ENCODE results near the gene C1orf122.
"Not testable (repeated sequence)": the region's sequence is repeated elsewhere in the genome, so short reads cannot be mapped to it uniquely, and the experiment has no call there.

The C1orf122 gene

DNA sequence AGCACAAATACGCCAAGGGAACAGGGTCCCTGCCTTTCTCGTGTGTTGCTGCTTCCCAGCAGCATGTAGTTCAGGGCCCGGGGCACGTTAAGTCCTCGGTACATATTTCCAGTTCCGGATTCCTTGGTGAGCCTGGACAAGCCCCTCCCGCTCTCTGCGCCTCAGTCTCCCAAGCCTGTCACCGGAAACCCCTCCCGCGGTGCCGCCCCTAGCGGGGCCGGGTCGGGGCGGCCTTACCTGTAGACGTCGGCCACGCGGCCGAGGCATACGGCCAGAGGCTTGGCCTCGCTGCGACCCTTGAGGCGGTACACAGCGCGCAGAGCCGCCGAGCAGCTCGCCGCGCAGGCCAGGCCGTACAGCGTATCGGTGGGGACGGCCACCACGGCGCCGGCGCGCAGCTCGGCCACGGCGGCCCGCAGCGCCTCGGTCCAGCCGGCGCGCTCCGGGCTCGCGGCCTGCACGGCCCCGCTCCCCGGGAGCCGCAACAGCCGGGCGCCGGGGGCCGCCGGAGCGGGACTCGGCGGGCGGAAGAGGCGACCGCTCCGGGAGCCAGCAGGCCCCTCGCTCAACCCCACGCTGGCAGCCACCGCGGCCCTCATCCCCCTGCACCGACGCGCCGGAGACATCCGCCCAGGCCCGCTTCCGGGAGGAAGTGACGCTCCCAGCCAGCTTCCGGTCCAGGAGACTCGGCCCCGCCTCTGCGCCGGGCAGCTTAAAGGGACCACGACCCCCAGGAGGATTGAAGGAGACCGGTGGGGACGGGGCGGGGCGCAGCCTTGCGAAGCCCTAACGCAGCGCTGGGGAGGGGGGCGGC lies at the start of gene C1orf122, which contains the start of gene YRDC:
Gene C1orf122 (plus strand): TSS at position 236 of the 814 bp plus-strand sequence. CDS start 615 bp downstream, outside the sequence.
Gene YRDC (minus strand): TSS at position 654 of the 814 bp plus-strand sequence. CDS start 28 bp downstream, at position 626.
- DNase-seq = peak; percentile 92

DNA sequence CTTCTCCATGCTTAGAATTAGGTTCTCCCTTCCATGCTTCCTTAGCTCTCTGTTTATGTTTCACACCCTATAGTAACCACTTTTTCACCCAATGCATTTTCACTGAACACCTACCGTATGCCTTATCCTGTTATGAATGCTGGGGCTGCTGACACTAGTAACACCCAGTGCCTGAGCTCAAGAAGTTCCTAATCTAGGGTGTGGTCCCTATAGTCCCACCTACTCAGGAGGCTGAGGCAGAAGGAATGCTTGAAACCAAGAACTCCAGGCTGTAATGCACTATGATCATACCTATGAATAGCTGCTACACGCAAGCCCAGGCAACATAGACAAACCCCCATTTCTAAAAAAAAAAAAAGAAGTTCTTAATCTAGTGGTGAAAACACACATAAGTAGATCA lies 48.1 kb upstream of the C1orf122 start:
- DNase-seq = no peak

DNA sequence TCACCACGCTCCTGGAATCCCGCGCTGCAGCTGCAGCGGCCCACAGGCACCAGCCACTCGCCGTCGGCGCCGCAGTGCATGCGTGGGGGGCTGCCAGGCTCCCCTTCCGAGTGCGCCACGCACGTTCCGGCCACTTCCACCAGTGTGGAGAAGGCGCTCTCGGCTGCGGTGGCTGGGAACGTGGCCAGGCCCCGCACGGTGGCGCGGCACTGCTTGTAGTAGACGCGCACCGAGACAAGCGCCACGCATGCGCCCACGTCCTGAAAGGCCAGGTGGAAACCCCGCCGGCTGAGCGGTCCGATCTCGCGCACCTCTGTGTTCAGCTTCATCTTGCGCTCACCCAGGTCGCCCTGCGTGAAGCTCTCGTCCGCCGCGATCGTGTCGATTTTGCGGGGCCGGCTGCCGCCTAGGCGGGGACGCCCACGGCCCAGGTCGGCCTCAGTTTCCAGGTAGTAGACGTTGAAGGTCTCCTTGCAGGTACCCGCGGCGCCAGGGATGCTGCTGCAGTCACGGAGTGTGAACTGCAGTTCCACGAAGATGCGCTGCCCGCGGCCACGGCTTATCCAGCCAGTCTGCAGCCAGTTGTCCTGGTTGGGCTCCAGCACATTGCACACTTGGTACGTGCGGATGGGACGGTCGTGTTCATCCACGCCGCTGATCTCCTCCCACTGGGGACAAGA lies 46.0 kb upstream of the C1orf122 start:
- DNase-seq = no peak

DNA sequence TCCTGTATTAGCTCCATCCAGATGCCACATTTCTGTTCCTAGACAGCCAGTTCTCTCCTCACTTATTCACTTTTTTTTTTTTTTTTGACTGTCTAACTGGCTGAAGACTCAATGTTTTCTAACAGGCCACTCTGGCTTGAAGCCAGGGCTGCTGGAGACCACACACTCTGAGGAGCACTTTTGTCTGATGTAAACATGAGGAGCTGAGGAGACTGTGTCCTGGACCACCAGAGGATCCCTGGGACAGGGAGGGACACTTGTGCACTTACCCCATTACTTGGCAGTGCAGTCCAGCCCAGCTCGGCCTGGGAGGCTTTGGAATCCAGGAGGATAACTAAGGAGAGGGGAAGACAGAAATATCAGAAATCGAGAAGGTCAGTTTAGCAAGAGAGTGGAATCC lies 45.1 kb upstream of the C1orf122 start:
- DNase-seq = no peak

DNA sequence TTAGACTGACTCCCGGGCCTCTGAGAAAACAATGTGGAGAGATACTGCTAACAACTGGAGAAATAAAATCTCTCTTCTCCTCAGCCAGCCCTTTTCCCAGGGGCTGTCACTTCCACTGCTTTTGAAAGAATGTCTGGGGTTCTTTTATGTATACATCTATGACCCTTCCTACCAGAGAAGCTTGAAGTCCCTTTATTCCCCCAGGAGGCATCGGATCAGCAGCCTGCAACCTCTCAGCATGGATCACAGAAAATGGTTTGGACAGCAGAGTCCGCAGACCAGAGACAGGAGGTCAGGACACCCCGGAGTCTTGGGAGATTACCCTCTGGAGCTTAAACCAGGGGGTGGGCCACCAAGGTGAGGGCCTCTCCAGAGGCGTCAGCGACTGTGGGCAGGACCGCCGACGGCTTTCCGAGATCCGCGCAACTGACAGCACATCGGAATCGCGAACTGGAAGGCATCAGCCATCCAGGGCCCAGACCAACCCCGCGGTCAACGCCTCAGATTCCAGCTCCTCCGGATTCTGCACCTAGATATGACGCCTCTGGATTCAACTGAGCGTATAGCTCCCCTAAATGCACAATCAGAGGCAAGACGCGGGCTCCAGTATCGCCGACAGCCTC lies 43.7 kb upstream of the C1orf122 start:
- DNase-seq = no peak

DNA sequence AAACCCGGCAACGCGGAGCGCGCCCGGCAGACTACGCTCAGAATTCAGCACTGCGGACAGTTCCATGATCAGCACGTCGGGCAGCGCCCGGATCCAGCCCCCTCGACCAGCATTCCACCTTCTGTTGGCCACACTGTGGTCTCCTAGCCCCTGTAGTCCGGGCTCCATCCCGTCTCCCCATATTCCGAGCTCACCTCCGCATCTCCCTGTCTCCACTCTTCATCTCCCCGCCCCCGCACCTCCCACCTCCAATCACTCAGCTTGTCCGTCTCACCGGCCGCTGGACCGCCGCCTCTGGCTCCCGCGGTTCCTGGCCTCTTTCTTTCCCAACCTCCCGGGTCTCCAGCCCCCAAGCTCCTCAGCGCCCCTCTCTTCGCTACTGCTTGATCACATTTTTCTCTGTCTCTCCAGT lies 43.2 kb upstream of the C1orf122 start:
- no peak for DNase-seq

DNA sequence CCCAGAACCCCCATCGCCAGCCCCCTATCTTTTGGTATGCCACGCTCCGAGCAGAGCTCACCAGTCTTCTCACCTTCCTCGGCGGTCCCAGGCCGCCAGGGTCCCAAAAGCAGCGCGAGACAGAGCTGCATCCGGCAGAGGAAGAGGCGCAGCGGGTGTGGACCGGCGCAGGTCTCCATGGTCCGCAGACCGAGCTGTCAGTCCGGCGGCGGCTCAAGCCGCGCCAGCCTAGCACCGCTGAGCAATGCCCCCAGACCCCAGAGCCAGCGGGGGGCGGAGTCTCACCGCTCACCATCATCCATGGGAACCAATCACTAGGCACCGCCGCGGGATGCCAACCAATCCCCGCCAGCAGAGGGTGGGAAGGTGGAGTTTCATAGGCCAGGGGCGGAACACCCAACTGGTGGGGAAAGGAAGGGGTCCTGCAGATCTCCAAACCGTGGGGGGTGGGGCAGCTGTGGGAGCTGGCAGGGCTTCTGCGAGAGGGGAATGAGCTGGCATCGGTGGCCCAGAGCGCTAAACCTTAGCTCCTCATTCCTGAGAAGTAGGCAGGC lies 42.6 kb upstream of the C1orf122 start, which contains the start of gene EPHA10:
Gene EPHA10 (minus strand): TSS at position 233 of the 554 bp plus-strand sequence. CDS start 54 bp downstream, at position 179.
- DNase-seq = no peak

DNA sequence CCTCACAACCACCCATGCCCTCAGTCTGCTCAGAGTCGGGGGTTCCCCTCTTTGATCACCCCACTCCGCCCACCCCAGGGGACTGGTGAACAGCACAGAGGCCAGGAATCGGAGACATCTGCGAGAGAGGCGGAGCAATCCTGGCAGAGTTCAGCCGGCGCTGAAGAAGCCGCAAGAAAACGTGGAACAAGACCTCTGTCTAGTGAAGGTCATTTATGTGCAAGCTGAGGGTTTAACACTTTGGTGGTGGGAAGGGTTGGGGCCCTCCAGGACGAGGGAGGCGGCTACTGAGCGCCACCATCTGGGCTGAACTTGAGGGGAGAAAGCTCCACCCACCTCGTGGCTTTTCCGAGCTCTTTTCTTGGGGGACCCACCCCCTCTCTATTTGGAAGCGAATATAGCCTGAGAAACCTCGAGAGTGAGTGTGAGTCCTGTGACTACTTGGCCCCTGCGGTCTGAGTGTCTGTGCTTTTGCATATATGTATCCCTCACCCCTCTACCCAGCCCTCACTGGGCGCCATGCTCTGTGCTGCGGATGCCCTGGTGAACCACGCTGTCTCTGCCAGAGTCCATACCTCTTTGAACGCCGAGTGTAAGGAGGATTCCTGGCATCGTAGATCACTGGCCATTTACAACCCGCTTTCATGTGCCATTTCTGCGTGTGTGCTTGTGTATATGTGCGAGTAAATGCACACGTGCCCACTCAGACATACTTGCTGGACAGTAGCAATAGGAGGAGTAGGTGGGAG lies 41.5 kb upstream of the C1orf122 start:
- no peak for DNase-seq

DNA sequence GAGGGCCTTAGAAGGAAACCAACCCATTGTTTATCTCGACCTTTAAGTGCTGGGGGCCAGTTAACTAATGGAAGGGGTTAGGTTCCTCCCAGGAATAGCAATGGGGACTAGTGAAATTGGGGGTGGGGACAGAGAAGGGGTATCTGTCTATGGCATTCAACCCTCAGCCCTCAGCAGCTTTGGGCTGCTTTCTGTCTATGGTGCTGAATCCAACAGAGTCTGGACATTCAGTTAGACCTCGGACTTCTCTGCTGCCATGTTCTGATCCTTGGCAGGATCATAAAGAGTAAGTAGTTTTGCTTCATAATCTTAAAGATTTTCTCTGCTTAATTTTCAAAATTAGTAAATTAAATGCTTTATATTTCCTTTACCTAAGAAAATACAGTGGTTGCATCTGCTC lies 40.1 kb upstream of the C1orf122 start:
- no peak for DNase-seq

DNA sequence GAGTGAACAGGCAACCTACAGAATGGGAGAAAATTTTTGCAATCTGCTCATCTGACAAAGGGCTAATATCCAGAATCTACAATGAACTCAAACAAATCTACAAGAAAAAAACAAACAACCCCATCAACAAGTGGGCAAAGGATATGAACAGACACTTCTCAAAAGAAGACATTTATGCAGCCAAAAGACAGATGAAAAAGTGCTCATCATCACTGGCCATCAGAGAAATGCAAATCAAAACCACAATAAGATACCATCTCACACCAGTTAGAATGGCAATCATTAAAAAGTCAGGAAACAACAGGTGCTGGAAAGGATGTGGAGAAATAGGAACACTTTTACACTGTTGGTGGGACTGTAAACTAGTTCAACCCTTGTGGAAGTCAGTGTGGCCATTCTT lies 36.1 kb upstream of the C1orf122 start:
- not testable (repeated sequence) for DNase-seq

DNA sequence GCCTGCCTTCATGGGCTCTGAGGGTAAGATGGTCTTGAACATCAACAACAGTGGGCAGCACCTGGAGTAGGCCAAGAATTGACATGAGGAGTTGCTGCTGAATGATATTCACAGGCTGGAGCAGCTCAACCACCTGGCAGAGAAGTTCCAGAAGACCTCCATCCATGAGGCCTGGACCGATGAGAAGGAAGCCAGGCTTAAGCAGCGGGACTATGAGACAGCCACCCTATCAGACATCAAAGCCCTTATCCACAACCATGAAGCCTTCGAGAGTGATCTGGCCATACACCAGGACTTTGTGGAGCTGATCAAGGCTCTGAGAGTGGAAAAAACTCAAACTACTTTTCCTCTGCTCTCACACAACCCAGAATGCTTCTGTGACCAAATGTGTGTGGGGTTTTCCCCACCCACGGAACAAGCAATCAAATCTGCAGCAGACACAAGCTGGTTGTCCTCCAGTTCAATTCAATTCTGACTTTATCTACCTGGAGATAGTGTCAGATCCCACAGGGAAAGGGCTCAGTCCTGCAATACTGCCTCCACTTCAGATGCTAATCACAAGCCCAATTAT lies 30.6 kb upstream of the C1orf122 start:
- no peak for DNase-seq

DNA sequence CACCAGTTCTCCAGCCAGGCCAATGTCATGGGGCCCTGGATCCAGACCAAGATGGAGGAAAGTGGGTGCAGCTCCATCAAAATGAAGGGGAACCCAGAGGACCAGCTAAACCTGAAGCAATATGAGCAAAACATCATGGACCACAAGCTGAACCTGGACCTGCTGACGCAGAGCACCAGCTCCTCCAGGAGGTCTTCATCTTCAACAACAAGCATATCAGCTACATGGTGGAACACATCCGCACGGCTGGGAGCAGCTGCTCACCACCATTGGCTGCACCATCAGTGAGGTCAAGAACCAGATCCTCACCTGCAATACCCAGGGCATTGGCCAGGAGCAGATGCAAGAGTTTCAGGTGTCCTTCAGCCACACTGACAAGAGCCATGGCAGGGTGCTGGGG lies 28.9 kb upstream of the C1orf122 start:
- no peak for DNase-seq

DNA sequence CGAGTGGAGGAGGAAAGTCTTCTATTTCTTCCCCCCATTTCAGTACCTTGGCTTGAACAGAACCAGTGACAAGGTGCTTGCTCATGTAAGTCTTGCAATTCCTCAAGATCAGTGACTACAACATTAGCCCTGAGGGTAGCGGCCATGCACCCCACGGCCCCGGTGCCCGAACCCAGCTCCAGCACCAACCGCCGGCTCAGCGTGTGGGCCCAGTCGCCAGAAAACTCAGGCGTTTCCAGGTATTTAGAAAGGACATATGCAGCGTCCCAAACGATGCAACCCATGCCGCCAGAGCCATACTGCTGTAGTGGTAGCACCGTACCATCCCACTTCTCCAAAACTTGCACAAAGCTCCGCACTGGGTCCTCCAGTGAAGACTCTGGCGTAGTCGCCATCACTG lies 25.1 kb upstream of the C1orf122 start:
- no peak for DNase-seq

DNA sequence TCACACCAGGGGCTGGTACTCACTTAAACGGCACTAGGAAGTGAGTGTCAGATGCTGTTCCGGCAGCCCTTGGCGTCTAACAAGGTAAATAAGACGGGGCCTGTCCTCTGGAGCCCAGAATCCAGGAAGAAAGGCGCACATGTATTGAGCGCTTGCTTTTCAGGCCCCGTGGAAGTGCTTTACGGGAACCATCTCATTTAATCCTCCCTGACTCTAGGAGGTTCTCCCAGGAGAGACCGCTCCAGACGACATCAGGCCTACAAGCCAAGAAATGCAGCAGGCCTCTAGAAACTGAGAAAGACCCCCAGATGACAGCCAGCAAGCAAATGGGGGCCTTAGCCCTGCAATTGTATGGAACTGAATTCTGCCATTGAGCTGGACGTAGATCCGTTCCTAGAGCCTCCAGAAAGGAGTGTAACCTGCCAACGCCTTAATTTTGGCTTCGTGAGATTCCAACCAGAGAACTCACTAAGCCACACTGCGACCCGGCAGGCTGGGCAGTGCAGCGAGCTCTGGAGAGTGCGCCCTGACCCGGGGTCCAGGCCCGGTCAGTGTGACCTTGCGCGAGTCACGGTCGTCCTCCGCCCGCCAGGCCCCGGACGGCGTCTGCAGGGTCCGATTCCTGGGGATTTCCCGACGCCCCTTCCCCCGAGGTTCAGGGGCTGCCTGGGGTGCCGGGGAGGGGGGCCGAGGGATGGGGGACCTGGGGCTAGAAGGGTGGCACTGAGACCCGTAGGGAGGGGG lies 14.5 kb upstream of the C1orf122 start:
- no peak for DNase-seq

DNA sequence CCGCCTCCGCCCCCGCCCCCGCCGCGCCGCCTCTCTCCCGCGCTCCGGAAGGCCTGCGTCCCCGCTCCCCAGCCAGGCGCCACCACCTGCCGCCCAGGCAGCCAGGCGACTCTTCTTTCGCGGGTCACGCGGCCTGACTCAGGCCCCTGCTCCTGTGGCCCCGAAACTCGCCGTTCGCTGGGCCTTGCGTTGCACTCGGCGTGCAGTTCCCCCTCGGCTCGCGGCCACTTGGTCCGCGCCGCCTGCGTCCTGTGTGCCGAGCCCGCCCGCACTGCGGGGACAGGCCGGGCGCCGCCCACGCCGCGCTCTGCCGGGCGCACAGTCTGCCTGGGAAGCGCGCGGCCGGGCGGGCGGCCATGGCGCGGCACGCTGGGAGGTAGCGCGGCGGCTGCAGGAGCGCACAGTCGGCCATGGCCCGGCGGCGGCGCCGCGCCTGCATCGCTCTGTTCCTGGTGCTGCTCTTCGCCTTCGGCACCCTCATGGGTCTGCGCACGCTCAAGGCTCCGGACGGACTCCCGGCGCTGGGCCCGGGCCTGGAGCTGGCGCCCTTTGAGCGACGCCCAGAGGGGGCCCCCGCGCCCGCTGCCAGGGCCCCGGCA lies 13.7 kb upstream of the C1orf122 start, which contains the start of gene MANEAL:
Gene MANEAL (plus strand): TSS at position 75 of the 599 bp plus-strand sequence. CDS start 336 bp downstream, at position 411.
- peak; percentile 26 to 31 for DNase-seq

DNA sequence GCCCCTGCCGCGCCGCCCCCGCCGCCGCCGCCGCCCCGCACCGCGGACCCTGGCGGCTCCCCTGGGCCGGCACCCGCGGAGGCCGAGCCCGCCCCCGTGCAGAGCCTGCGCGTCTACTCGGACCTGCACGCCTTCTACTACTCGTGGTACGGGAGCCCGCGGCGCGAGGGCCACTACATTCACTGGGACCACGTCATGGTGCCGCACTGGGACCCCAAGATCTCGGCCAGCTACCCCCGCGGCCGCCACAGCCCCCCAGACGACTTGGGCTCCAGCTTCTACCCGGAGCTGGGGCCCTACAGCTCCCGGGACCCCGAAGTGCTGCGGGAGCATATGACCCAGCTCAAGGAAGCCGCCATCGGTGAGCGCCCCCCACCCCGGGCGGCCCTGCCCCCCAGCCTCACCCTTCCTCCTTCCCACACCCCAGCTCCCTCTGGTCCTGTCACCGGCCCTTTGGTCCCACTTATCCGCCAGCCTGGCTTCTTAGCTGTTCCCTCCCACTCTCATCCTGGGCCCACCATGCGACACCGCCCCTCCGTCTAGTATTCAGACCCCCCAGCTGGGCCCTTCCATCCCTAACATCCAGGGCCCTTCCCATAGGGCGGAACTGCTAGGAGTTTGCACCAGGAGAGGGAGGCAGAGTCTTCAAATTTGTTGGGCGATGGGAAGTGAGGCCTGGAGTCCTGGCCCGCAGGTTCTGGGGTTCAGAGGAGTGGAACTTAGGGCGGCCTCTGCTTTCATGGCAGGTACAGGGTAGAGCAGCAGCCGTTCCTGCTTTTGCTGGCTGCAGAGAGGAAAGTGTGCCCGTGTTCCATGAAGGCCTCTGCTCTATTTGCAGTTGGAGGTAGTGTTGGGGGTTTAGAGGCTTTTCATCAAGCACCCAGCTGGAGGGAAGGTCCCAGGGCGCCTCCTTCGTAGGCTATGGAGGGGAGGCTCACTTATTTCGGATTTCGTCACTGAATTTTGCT lies 12.9 kb upstream of the C1orf122 start:
- no peak for DNase-seq

DNA sequence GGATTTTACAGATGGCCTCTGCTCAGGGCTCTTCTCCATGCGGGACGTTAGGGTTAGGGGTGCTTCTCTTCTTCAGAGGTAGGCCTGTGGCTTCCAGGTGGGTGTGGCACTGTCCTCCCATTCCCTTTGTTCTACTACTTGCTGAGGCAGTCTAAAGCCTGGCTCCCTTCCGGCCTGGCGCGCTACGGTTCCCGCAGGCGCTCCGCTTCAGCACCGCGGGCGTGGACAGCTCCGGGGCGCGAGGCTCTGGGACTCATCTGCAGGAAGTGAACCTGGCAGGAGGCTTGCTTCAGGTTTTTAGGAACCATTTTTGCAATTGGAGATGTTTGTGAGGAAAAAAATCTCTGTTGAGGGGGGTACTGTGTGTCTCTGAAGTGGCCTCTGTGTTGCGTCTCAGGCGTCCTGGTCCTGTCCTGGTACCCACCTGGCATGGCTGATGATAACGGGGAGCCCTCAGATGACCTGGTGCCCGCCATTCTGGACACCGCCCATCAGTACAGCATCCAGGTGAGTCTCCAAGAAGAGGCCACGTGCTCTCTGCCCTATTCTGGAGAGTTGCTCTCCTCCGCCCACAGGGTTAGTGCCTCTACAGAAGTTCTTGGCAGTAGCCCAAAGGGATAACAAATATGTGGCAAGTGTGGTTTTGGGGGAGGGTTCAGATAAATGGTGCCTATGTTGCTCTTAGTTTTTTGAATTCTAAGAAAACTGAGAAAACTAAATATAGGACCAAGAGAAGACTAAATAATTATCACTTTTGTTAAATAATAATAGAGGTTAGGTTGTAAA lies 12.1 kb upstream of the C1orf122 start:
- DNase-seq = peak; percentile 25 to 34

DNA sequence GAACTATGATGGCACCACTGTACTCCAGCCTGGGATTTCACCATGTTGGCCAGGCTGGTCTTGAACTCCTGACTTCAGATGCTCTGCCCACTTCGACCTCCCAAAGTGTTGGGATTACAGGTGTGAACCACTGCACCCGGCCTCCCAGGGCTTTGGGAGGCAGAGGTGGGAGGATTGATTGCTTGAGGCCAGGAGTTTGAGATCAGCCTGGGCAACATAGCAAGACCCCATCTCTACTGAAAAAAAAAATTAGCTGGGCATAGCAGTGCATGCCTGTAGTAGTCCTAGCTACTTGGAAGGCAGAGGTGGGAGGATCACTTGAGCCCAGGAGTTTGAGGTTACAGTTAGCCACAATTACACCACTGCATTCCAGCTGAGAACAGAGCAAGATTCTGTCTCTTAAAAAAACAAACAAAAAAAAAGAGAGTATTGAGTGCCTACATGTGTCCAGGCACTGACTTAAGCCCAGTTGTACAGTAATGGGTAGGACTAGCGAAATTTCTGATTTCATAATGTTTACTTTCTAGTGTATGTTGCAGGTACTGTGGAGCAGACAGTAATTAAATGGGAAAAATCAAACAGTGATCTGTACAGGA lies 9.7 kb upstream of the C1orf122 start:
- DNase-seq = no peak

Measured in CD4-positive, alpha-beta T cell treated with Interleukin-1 beta for 1 hour (primary cell).